Fibroblast of the aortic adventitia (primary cell): ENCODE data around the gene GTSE1. TPM values are rescaled to one million over a fixed set of nuclear protein-coding genes. Genes with fewer than 3 reads are reported as not detected.
"Not testable (repeated sequence)": the region's sequence is repeated elsewhere in the genome, so short reads cannot be mapped to it uniquely, and the experiment has no call there.

Source experiments
- DNase-seq: peaks from one replicate; pipeline ENCODE4 v3.0.0-alpha.2; 2010; ENCODE audit warnings: low read depth
- H3K4me3 ChIP-seq: 2 replicates; pipeline ENCODE4 v1.5.1; 2011; ENCODE audit warnings: low read depth, mild to moderate bottlenecking, control low read depth, low read length, moderate library complexity
- total RNA-seq: library from RNA; depleted of rRNA; stranded (reverse); fragments of >200 nt; gene quantifications from 2 replicates; pipeline ENCODE4 v1.2.3, GENCODE V29; 2012; ENCODE audit warnings: low replicate concordance
- TF ChIP-seq, protein P1 (sequence below): IDR thresholded peaks from 2 replicates; pipeline ENCODE4 v1.5.1; 2011; ENCODE audit warnings: mild to moderate bottlenecking, low read length, control low read depth, inconsistent platforms; ENCODE audit not compliant: insufficient read depth

GTSE1 gene
- total RNA-seq, 1 donor: 13.4 TPM

DNA sequence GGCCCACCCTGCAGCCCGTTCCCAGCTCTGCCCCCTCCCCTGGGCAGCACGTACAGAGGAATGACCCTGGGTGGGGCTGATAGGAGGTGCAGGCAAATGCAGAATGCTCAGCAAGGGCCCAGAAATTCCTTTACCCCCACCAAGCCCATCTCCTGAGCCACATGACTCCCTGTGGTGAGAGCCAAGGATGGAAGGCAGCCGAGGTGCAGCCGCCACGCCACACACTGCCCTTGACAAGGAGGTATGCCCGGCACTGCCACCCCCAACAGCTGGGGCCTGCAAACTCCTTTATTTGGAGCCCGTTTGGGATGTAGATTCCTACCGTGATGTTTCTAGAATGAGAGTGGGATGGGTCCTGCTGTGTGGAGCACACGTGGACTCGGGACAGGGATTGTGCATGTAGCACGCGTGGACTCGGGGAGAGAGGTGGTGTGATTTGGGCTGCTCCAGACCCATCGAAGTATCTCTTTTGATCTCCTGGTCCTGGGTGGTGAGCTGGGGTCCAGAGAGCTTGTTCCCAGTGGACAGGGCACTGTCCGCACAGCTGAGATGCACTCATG, 12.9 kb downstream of the GTSE1 start:
- no peak for DNase-seq
- TF ChIP-seq, protein P1, sequence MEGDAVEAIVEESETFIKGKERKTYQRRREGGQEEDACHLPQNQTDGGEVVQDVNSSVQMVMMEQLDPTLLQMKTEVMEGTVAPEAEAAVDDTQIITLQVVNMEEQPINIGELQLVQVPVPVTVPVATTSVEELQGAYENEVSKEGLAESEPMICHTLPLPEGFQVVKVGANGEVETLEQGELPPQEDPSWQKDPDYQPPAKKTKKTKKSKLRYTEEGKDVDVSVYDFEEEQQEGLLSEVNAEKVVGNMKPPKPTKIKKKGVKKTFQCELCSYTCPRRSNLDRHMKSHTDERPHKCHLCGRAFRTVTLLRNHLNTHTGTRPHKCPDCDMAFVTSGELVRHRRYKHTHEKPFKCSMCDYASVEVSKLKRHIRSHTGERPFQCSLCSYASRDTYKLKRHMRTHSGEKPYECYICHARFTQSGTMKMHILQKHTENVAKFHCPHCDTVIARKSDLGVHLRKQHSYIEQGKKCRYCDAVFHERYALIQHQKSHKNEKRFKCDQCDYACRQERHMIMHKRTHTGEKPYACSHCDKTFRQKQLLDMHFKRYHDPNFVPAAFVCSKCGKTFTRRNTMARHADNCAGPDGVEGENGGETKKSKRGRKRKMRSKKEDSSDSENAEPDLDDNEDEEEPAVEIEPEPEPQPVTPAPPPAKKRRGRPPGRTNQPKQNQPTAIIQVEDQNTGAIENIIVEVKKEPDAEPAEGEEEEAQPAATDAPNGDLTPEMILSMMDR: no peak
- H3K4me3 ChIP-seq: no peak overlapping the region

DNA sequence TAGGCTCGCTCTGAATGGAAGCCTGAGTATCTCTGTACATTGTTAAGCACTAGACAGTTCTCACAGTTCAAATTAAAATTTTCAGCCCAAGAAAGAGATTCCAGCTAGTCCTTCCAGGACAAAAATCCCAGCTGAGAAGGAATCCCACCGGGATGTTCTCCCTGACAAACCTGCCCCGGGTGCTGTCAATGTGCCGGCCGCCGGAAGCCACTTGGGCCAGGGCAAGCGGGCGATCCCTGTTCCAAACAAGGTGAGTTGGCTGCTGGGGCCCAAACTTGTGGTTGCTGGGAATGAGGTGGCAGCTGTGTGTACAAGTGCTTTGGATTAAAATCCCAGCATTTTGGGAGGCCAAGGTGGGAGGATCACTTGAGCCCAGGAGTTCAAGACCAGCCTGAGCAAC, 15.4 kb downstream of the GTSE1 start:
- no peak overlapping the region for H3K4me3 ChIP-seq
- DNase-seq: no peak
- TF ChIP-seq, protein P1: no peak

DNA sequence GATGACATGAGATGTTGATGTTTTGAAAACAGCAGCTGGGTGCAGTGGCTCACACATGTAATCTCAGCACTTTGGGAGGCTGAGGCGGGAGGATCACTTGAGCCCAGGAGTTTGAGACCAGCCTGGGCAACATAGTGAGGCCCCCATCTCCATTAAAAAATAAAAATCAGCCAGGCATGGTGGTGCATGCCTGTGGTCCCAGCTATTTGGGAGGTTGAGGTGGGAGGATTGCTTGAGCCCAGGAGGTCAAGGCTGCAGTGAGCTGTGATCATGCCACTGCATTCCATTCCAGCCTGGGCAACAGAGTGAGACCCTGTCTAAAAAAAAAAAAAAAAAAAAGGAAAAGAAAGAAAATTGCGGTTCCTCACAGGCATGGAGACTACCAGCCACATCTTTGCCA, 16.2 kb downstream of the GTSE1 start:
- not testable (repeated sequence) for H3K4me3 ChIP-seq, DNase-seq

DNA sequence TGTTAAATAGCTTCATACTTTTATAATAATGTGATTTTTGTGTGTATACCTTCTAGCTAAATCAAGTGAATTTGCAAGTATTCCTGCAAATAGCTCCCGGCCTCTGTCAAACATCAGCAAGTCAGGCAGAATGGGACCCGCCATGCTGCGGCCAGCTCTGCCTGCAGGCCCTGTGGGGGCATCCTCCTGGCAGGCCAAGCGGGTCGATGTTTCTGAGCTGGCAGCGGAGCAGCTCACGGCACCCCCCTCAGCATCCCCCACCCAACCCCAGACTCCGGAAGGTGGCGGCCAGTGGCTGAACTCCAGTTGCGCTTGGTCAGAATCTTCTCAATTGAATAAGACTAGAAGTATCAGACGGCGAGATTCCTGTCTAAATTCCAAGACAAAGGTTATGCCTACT, 19.3 kb downstream of the GTSE1 start:
- DNase-seq: no peak
- no peak overlapping the region for H3K4me3 ChIP-seq
- TF ChIP-seq, protein P1: no peak

DNA sequence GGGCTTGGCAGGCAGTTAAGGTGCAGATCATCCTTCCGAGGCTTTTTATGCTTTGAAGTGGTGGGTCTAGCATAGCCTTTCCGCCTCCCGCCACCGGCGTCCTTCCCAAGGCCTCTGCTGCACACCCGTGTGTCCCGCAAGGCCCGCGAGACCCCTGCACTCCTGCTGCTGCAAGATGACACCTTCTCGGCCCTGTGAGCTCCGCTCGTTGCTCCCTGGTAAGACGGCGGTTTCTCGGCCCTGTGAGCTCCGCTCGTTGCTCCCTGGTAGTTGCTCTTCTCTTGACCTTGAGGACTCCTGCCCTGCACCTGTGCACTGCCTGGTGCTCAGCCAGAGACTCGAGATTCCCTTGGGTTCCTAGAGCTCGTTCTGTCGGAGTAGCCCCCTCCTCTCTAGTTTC, 21.0 kb downstream of the GTSE1 start:
- no peak overlapping the region for H3K4me3 ChIP-seq
- DNase-seq: no peak
- TF ChIP-seq, protein P1: no peak

DNA sequence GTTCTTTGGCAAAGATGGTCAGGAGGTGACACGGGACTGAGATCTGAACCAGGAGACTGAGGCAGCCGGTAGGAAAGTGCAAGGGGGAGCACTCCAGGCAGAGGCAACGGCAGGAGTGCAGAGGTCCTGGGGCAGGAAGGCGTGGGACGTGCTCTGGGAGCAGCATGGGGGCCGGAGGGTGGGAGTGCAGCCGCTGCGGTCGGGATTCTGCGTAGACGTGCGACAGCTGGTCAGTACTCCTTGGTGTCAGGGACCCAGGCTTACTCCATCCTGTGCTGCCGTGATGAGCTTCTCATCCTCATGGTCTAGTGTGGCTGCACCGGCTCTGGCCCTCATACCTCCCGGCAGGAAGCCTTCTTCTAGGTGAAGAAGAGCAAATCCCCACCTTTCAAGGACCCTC, 21.9 kb downstream of the GTSE1 start:
- TF ChIP-seq, protein P1: no peak
- DNase-seq: no peak

DNA sequence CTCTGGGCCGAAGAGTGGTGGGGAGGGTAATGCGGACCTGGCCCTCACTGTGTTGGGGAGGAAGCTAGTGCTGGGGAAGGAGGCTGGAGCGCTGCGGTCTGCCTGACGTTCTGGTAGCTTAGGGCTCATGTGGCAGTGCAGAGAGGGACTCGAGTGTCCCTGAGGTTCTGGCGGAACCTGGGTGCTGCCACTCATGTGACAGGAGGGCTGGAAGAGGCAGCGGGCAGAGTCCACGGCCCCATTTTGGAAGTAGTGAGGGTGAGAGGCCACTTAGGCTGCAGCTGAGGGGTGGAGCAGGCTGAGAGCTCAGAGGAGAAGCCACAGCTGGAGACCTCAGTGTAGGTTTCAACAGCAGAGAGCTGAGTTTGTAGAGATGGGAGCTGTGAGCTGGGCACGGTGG, 22.6 kb downstream of the GTSE1 start:
- DNase-seq: no peak
- TF ChIP-seq, protein P1: no peak
- no peak overlapping the region for H3K4me3 ChIP-seq

More for the DNA sequence above, 21.9 kb downstream of the GTSE1 start:
- no peak overlapping the region for H3K4me3 ChIP-seq
